ENCODE measurements around the gene SDR42E2.
"Not testable (repeated sequence)": the region's sequence is repeated elsewhere in the genome, so short reads cannot be mapped to it uniquely, and the experiment has no call there.

SDR42E2 gene

GRCh38 chr16:22192261-22193062 is 30.2 kb downstream of the SDR42E2 start:
- DNase-seq: peak; percentile 92

- no peak for DNase-seq
Measured at GRCh38 chr16:22193063-22193411, 30.7 kb downstream of the SDR42E2 start.

- peak; percentile 32 for DNase-seq
Measured at GRCh38 chr16:22194707-22195444, 32.6 kb downstream of the SDR42E2 start.

GRCh38 chr16:22195445-22195694 is 33.1 kb downstream of the SDR42E2 start:
- DNase-seq: no peak

GRCh38 chr16:22195695-22196558 is 33.6 kb downstream of the SDR42E2 start:
- peak; percentile 89 for DNase-seq

GRCh38 chr16:22196559-22197168 is 34.4 kb downstream of the SDR42E2 start:
- not testable (repeated sequence) for DNase-seq

GRCh38 chr16:22198547-22199293 is 36.4 kb downstream of the SDR42E2 start:
- no peak for DNase-seq

- DNase-seq: no peak
Measured at GRCh38 chr16:22202261-22202637, 39.9 kb downstream of the SDR42E2 start.

- no peak for DNase-seq
Measured at GRCh38 chr16:22203091-22203490, 40.8 kb downstream of the SDR42E2 start.

- DNase-seq: no peak
Measured at GRCh38 chr16:22204091-22204655, 41.9 kb downstream of the SDR42E2 start.

GRCh38 chr16:22205577-22206012 is 43.3 kb downstream of the SDR42E2 start:
- DNase-seq: no peak

- DNase-seq: peak; percentile 67
Measured at GRCh38 chr16:22206013-22206841, 43.9 kb downstream of the SDR42E2 start, which contains the start of gene EEF2K. EEF2K (plus strand) TSS chr16:22206278; CDS start chr16:22225730, 19,452 bp downstream.

- peak; percentile 38 for DNase-seq
Measured at GRCh38 chr16:22206842-22207714, 44.8 kb downstream of the SDR42E2 start.

- DNase-seq: no peak
Measured at GRCh38 chr16:22207715-22208360, 45.5 kb downstream of the SDR42E2 start.

GRCh38 chr16:22210285-22210684 is 48.0 kb downstream of the SDR42E2 start:
- DNase-seq: no peak

GRCh38 chr16:22210854-22211253 is 48.5 kb downstream of the SDR42E2 start:
- no peak for DNase-seq

- DNase-seq: no peak
Measured at GRCh38 chr16:22213236-22213635, 50.9 kb downstream of the SDR42E2 start.

- no peak for DNase-seq
Measured at GRCh38 chr16:22213801-22214200, 51.5 kb downstream of the SDR42E2 start.

- no peak for DNase-seq
Measured at GRCh38 chr16:22214402-22214801, 52.1 kb downstream of the SDR42E2 start.

Data from central memory CD4-positive, alpha-beta T cell (primary cell).